ENCODE measurements around the gene GALNT18. TPM values are rescaled to one million over a fixed set of nuclear protein-coding genes. Genes with fewer than 3 reads are reported as not detected.
A peak's percentile ranks its signal among the peaks of the same experiment; 100 is the strongest.

The GALNT18 gene
- total and polyA plus RNA-seq, 2 donors (not counting 3 experiments of a cell fraction or from before 2014, with no cell fraction given) = 0.17 to 0.18 TPM

DNA sequence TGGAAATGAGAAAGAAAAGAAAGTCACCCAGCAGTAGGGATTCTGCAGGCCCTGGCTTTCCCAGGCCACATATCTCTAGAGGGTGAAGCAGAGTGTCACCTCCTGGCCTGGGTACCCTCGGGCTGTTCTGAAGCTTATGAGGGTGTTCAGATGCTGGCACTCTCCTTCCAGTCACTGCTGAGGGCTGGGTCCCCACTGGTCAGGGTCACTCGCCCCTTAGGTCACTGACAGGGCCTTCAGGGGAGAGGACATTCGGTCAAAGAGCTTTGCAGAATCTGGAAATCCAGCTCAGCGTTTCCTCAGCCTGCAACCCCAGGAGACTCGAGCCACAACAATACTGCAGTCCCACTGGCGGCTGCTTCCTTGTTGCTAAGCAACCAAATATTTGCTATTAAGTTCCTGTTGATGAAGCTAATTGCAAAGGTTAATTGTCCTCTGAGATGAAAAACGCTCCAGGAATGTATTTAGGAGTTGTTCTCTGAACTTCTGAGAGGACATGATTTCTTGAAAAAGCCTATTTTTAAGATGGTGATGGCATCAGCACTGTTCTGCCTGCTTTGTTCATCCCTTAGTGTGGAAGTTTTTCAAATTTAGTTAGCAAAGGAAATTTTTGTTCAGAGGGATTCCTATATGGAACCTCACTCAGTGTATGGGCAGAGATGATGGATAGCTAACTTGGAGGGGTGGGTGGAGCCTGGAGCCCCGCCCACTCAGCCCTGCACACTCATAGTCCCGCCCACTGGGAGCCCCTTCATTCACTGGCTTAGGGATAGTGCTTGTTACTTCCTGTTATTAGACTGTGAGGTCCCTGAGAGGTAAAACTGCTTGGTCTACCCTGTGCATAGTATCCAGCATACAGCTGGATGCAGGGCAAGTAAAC is 378.0 kb downstream of the GALNT18 start:
- H3K9ac ChIP-seq (replicated peaks; ENCODE audit: extremely low read depth, insufficient read depth, low read length) = no peak overlapping the region
- H3K79me2 ChIP-seq (ENCODE audit: control insufficient read depth, insufficient read depth, low read length) = no peaks in the 10 kb centered on the region
- ChIA-PET CTCF (interaction anchor here (0.6 kb wide), 1 partner anchor 418 kb away, joined by 3 read pairs; no protein-coding TSS in a partner anchor), POLR2A (no interaction called here)
- H2AFZ ChIP-seq (ENCODE audit: low read depth, low read length) = no peak overlapping the region
- dilution Hi-C loops (cut with MboI; ENCODE audit: extremely low pct_ligation_motif_present, low sequenced_read_pairs) (no loop called here), intact Hi-C loops (cut with micrococcal nuclease) (no loop called here)
- FAIRE-seq = no peak
- BruUV-seq (replicated peaks) = no TSS peak
- H3K4me3 ChIP-seq (replicated peaks in 1 of 3; ENCODE audit: insufficient read depth in 1 of 3, low read depth in 1 of 3, low read length in 3 of 3) = no peak overlapping the region
- DNase-seq (ENCODE audit: low read depth, low spot score) = peak; percentile 34
- H4K20me1 ChIP-seq (replicated peaks; ENCODE audit: control insufficient read depth, extremely low read depth, insufficient read depth, low read length) = no peaks in the 10 kb centered on the region
- no peaks in the 10 kb centered on the region for H3K9me3 ChIP-seq (replicated peaks; ENCODE audit: control insufficient read depth, insufficient read depth, low read length)
- no peak overlapping the region for H3K27ac ChIP-seq (ENCODE audit: insufficient read depth, low read depth, low read length)
- H3K27me3 ChIP-seq (ENCODE audit: control insufficient read depth in 2 of 2, insufficient read depth in 2 of 2, low read length in 2 of 2) = no peaks in the 10 kb centered on the region
- H3K9me1 ChIP-seq (replicated peaks; ENCODE audit: control insufficient read depth, extremely low read depth, insufficient read depth, low read length) = no peaks in the 10 kb centered on the region
- no peaks in the 10 kb centered on the region for H3K4me1 ChIP-seq (ENCODE audit: control insufficient read depth, extremely low read depth, insufficient read depth, low read length)
- H3K4me2 ChIP-seq (ENCODE audit: insufficient read depth, low read length) = no peak overlapping the region
- TF ChIP-seq POLR2A (IDR thresholded peaks at IDR 0.05; ENCODE audit: low read depth, low read length) (no peak), POLR2AphosphoS5 (IDR thresholded peaks at IDR 0.05; ENCODE audit: insufficient read depth, low read depth, low read length) (no peak), FOS (IDR thresholded peaks at IDR 0.05; ENCODE audit: borderline replicate concordance, insufficient read depth, low read length) (no peak), CTCF (IDR thresholded peaks at IDR 0.05; ENCODE audit: extremely low read depth in 1 of 2, insufficient read depth in 1 of 2, low read depth in 1 of 2, low read length in 2 of 2) (no peak), GATA2 (IDR thresholded peaks at IDR 0.05; ENCODE audit: insufficient read depth, insufficient read length, low read depth, low read length) (no peak), JUN (IDR thresholded peaks at IDR 0.05; ENCODE audit: borderline replicate concordance, insufficient read depth, insufficient read length, low read depth) (no peak), MYC (IDR thresholded peaks at IDR 0.05; ENCODE audit: low read depth, low read length) (no peak), EZH2 (IDR thresholded peaks at IDR 0.05; ENCODE audit: borderline replicate concordance, low read depth, low read length, severe bottlenecking) (no peak)
- TF ChIP-seq, protein P1, sequence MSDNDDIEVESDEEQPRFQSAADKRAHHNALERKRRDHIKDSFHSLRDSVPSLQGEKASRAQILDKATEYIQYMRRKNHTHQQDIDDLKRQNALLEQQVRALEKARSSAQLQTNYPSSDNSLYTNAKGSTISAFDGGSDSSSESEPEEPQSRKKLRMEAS (IDR thresholded peaks at IDR 0.05; ENCODE audit: insufficient read depth, insufficient read length) = no peak
- no peaks in the 10 kb centered on the region for H3K36me3 ChIP-seq (ENCODE audit: control insufficient read depth in 2 of 2, extremely low read depth in 1 of 2, insufficient read depth in 2 of 2, low read length in 2 of 2)

All from endothelial cell of umbilical vein (primary cell).